Measurements from ENCODE around the gene SMIM21.

SMIM21 gene

DNA sequence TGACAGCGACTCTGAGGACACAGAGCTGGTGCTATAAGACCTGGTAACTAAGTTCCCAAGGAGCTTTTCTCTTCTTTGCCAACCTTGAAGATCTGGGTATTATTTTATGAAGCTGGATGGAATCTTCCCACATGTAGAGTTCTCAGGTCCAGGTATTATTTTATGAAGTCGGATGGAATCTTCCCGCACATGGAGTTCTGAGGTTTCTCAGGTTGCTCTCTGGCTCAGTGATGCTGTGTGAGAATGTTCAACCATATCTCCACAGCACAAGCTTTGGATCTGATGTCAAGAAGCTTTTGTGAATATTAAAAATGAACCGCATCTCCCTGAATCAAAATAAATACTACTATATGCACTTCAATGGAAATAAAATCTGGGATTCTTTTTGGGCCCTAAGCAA, at the start of gene SMIM21:
TSS of gene SMIM21 (minus strand) at position 101 of the 400 bp plus-strand sequence. CDS start 140 bp downstream, outside the sequence.
- DNase-seq: no peak

- DNase-seq: no peak
These were observed 47.7 kb upstream of the SMIM21 start for GRCh38 chr18:75475228-75475627.

GRCh38 chr18:75474332-75474731, 46.8 kb upstream of the SMIM21 start:
- DNase-seq: no peak

DNA sequence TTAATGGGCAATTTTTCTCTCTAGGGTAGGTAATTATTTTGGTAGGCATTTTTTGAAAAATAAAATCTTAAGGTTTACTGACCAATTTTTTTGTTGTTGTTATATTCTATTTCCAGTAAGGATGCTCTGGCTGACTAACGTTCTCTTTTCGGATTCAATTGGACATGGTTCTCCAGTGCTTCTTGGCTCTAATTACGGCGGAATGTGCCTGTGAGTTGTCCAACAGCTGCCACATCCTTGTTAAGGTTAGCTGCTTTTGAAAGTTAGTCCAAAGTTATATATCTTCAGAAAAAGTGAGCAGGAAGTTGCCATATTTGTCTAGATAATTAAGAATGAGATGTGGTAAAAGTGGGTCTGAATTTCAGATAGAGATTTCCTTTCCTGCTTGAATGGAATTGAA, 45.8 kb upstream of the SMIM21 start:
- DNase-seq: no peak

GRCh38 chr18:75472906-75473305, 45.4 kb upstream of the SMIM21 start:
- no peak for DNase-seq

- no peak for DNase-seq
These were observed 44.9 kb upstream of the SMIM21 start for GRCh38 chr18:75472396-75472795.

GRCh38 chr18:75471850-75472249, 44.3 kb upstream of the SMIM21 start:
- DNase-seq: no peak

DNA sequence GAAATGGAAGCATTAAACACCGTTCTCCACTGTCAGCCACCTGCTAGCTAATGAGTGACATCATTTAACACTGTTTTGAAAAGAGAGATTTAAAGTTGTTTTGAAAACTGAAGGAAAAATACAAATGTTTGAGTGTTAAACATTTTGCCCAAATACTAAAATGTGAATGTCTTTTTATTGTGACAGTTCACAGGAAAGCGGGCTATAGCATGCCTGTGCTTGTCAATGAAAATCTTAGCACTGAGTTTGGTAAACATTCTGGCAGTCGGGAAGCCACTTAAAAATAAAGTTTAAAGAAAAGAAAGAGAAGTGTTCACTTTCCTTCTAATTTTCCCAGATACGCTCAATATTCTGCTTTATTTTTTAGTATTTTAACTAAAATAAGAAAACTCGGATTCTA, 40.3 kb upstream of the SMIM21 start:
- no peak for DNase-seq

DNA sequence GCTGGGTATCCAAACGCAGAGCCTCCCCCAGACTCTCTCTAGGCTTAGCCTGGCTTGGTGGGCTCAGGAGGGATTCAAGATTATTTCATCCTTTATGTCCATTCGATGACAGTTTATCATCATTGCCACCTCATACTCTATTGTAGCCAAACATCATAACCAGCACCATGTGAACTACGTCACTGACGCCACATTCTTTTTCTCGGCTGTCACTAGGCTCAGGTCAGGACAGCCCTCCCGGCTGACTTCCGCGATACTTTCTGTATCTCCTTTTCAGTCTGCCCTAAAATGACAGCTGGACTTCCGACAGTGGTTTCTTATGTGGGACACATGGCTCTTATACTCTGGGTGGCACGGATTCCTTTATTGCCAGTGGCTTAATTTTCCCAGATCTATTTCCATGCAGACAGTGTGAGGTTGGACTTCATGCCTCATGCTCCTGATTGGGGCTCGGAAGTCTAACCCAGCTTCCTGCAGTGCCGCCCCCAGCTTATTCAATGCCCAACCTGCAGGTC, 39.8 kb upstream of the SMIM21 start:
- no peak for DNase-seq

GRCh38 chr18:75464356-75464755, 36.9 kb upstream of the SMIM21 start:
- no peak for DNase-seq

- DNase-seq: no peak
These were observed 34.8 kb upstream of the SMIM21 start for GRCh38 chr18:75462178-75462832.

DNA sequence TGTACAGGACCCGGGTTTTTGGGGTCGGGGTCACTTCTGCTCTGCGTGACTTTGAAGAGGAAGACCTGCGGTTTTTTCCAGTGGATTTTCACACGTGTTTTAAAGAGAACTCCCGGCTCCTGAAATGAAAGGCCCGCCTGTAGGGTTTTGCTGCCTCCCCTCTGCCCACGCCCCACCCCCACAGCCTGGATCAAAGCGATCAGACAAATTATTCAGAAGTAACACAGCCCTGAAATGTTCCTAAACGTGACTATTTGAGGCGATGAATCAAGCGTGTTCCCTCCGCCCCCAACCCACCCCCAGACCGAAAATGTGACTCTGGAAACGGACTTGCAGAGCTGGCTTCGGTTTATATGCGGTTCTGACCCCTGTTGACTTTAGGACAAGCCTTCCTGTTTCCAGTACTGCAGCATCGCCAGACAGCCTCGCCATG, 28.7 kb upstream of the SMIM21 start:
- DNase-seq: no peak

DNA sequence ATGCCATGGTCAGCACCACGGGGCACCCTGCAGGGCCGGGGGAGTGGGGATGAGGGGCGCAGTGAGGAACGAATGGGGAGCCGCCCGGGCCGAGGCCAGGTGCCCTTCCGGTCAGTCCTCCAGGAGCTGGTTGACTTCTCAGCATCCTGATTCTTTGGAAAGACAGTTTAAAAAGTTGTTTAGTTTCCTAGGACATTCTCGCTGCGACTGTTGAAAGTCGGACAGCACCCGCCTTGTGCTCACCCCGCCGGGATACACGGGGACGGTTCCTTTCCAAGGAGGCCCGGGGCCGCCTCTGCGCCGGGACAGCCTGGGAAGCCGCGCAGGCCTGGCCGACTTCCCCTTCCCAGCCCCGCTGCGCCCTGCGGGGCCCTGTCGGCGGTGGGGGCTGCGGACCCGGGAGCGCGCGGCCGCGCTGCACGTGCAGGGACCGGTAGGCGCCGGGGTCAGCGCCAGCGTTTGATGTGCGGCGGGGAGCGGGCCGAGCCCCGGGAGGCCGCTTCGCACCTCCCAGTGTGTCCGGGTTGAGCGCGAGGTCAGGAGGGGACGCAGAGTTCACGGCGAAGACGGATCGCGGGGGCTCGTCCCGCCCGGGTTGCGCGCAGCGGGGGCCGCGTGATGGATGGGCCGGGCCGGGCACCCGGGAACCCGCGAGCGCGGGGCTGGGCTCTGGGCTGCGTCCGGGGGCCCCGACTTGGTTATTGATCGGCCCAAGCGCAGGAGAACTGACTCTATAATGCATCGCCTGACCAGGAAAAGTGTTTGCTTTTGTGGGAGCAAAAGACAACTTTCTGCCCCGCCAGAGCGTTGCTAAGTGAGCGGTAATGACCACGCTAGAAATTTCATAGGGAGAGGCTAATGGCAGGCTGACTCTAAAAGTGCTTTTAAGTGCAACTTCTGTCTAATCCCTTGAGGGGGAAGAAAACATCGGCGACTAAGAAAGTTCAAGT, 28.0 kb upstream of the SMIM21 start:
- no peak for DNase-seq

GRCh38 chr18:75454022-75454795, 26.7 kb upstream of the SMIM21 start:
- DNase-seq: no peak

DNA sequence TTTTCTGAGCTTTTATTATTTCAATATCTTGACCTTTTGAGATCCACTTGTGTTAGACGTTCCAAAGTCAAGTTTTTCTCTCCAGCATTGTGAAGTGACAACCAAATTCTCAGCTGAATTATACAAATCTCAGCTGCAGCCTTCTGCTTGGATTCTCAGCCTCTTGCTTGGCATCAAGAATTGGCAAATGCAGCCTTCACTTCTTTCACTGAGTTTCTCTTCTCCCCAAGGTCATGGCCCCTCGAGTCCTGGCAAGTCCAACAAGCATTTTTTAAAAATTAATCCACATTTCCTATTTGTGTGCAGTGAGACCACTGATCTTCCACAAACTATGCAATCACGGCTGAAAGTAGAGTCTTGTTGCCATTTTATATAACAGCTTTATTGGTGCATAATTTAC, 23.4 kb upstream of the SMIM21 start:
- DNase-seq: no peak

DNA sequence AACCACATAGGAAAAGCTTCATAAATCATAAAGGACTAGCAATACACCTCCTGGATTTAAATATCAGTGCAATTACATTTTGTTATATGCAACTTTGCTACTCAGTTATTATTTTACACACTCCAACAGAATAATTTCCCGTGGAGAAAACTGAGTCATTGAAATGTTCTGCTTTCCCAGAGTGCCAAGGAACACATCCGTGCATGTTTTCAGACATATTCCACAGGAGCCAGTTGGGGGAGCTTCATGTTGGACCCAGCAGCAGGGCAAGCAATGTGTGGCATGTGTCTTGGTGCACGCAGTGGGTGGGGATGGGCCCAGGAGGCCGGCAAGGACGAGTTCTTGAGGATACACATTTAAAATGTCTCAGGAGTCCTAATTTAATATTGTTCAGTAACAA, 14.4 kb upstream of the SMIM21 start:
- DNase-seq: no peak

DNA sequence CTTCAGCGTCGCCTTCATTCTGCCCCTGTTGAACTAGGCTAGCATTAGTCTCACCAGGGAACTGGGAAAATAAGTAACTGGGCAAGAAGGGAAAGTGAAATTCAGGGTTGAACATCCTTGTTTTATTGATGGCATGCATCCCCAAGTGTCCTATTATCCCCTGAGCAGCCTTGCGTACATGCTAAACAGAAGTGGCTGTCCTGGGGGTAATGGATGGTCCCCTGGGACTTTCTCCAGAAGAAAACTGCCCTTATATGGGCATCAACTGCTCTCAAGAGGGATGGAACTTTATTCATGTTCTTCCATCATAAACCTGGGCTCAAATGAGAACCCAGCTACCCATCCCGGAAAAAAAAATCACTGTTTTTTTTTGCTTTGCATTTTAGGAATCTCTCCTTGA, 11.8 kb upstream of the SMIM21 start:
- DNase-seq: no peak

DNA sequence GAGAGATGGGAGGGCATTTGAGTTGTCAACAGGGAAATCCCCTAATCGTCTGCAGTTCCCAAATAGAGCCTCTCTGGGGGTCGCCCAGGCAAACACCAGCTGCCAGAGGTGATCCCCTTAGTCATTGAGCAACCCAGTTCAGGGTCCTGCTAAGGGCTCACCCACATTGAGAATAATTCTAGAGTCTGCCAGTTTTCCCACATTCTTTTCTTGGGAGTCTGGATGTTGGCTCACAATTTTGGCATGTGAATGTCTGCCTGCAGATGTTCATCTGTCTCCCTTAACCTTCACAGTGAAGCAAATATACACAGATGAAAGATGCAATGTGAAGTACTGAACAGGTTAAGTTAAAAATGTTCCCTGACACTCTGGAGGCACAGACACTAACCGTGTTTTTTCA, 11.4 kb upstream of the SMIM21 start:
- no peak for DNase-seq

GRCh38 chr18:75437979-75438378, 10.5 kb upstream of the SMIM21 start:
- DNase-seq: no peak

DNA sequence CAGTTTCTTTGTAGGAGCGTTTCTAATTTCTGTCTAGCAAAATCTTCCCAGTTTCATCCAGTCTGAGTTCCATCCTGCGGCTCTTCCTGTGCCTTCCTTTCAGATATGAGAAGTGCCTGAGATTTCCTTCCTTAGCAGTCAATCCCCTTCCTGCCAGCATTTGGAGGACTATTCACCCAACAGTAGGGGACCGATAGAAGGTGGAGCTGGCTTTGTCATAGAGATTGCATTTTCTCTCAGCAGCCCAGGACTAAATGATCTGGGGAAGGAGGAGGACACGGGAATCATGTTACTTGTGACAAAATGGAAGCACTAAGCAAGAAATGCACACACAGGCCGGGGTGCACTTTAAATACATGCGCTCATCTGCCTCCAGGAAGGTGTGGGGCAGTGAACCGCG, 5.6 kb upstream of the SMIM21 start:
- DNase-seq: no peak

- no peak for DNase-seq
These were observed 2.5 kb upstream of the SMIM21 start for GRCh38 chr18:75429975-75430374.

DNA sequence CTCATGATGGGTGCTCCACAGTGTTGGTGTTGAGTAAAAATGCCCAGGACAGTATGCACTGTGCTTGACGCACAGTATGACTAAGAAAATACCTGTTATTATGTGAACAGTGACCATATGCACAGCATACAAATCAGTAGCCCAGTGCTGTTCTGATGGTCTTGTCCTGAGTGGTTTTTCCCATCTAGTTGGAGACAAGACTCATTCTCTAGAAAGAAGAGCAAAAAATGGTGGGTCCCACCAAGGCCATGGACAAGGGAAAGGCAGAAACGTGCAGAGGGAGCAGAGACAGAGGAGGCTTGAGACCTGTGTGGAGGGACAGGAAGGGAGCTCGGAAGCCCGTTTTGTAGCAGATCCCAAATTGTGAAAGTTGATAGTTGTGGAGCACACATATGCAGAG, 987 bp upstream of the SMIM21 start:
- no peak for DNase-seq

- DNase-seq: no peak
These were observed 5.1 kb downstream of the SMIM21 start for GRCh38 chr18:75422341-75422910.

All from activated CD4-positive, alpha-beta T cell treated with anti-CD3 and anti-CD28 coated beads, Interleukin-2, amount 50 U/mL, for 16 hours (primary cell).